GM12891 (cell line): ENCODE results near the gene STK24.

Experiments
- POLR2A ChIP-seq: IDR thresholded peaks from 2 replicates; pipeline ENCODE4 v1.6.1; 2011; ENCODE audit warnings: low read depth, low read length, control low read depth
- POLR2AphosphoS5 ChIP-seq: IDR thresholded peaks from 2 replicates; pipeline ENCODE4 v1.6.1; 2011; ENCODE audit warnings: low read depth, low read length, control low read depth
- TAF1 ChIP-seq: IDR thresholded peaks from 2 replicates; pipeline ENCODE4 v1.6.1; 2011; ENCODE audit warnings: low read depth, low read length, control low read depth

DNA sequence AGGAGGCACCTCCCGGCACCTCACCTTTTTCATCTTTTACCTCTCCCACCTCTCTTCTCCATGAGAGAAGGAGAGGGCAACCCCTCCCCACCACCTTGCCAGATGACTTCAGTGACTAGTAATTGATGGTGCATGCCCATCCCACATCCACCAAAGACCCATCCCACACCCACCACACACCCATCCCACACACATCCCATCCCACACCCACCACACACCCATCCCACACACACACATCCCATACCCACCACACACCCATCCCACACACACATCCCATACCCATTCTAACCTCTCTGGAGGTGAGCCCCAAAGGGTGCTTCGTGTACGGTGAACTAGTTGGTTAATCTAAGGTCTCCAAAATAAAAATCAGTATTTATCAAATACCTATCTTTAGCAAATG, 44.7 kb downstream of the STK24 start:
- TF ChIP-seq POLR2A: no peak
- TF ChIP-seq POLR2AphosphoS5: no peak
- no peak for TF ChIP-seq TAF1
